DOHH2 (cell line): ENCODE measurements around the gene MYO1D.

ENCODE experiments used
- H3F3A ChIP-seq: fragments of 200-600 bp; sonication (generic), shearing (Covaris generic); 2 replicates; pipeline ENCODE4 v1.6.0; 2016; ENCODE audit warnings: antibody characterized with exemption, mild to moderate bottlenecking; ENCODE audit not compliant: control insufficient read depth, insufficient read depth
- H3K27ac ChIP-seq: fragments of 200-600 bp; sonication (generic); 2 replicates; pipeline ENCODE4 v1.5.1; 2014; ENCODE audit warnings: low read depth, mild to moderate bottlenecking, low read length, moderate library complexity
- H3K27me3 ChIP-seq: fragments of 200-600 bp; sonication (generic); 2 replicates; pipeline ENCODE4 v1.6.1; 2014; ENCODE audit warnings: mild to moderate bottlenecking, low read length, mixed read lengths; ENCODE audit not compliant: control insufficient read depth
- H3K36me3 ChIP-seq: fragments of 200-600 bp; sonication (generic); 2 replicates; pipeline ENCODE4 v1.6.1; 2014; ENCODE audit warnings: mild to moderate bottlenecking, low read length, moderate library complexity, mixed read lengths; ENCODE audit not compliant: control insufficient read depth
- H3K4me1 ChIP-seq: fragments of 200-600 bp; sonication (generic); 2 replicates; pipeline ENCODE4 v1.6.1; 2014; ENCODE audit warnings: mild to moderate bottlenecking, low read length, mixed read lengths; ENCODE audit not compliant: control insufficient read depth
- H3K4me2 ChIP-seq: fragments of 200-600 bp; sonication (generic); 2 replicates; pipeline ENCODE4 v1.6.0; 2014; ENCODE audit warnings: mild to moderate bottlenecking, low read length, moderate library complexity
- H3K4me3 ChIP-seq: fragments of 200-600 bp; sonication (generic); 2 replicates; pipeline ENCODE4 v1.5.1; 2014; ENCODE audit warnings: mild to moderate bottlenecking, low read length, mixed read lengths
- H3K79me2 ChIP-seq: fragments of 200-600 bp; sonication (generic); 2 replicates; pipeline ENCODE4 v1.6.1; 2014; ENCODE audit warnings: mild to moderate bottlenecking, low read length, mixed read lengths; ENCODE audit not compliant: control insufficient read depth
- H3K9me2 ChIP-seq: fragments of 200-600 bp; sonication (generic); replicated peaks from 2 replicates; pipeline ENCODE4 v1.6.1; 2014; ENCODE audit warnings: mild to moderate bottlenecking, low read length, mixed read lengths; ENCODE audit not compliant: control insufficient read depth
- H3K9me3 ChIP-seq: fragments of 200-600 bp; sonication (generic); 2 replicates; pipeline ENCODE4 v1.6.1; 2014; ENCODE audit warnings: antibody characterized with exemption, low read length, mixed read lengths; ENCODE audit not compliant: control insufficient read depth, insufficient read depth
- H4K20me1 ChIP-seq: fragments of 200-600 bp; sonication (generic); 2 replicates; pipeline ENCODE4 v1.6.0; 2014; ENCODE audit warnings: low read depth, mild to moderate bottlenecking, antibody characterized with exemption, low read length, moderate library complexity; ENCODE audit not compliant: control insufficient read depth, insufficient read depth
- CTCF ChIP-seq: fragments of 200-600 bp; sonication (generic); IDR thresholded peaks from one replicate; pipeline ENCODE4 v1.5.1; 2014; ENCODE audit warnings: antibody characterized with exemption, mild to moderate bottlenecking, low read depth, low read length; ENCODE audit not compliant: poor library complexity, severe bottlenecking
- EZH2phosphoT487 ChIP-seq: fragments of 200-600 bp; sonication (generic); IDR thresholded peaks from 2 replicates; pipeline ENCODE4 v1.6.1; 2017; ENCODE audit warnings: borderline replicate concordance, mild to moderate bottlenecking, antibody characterized with exemption, low read length, moderate library complexity, mixed read lengths

The MYO1D gene

DNA sequence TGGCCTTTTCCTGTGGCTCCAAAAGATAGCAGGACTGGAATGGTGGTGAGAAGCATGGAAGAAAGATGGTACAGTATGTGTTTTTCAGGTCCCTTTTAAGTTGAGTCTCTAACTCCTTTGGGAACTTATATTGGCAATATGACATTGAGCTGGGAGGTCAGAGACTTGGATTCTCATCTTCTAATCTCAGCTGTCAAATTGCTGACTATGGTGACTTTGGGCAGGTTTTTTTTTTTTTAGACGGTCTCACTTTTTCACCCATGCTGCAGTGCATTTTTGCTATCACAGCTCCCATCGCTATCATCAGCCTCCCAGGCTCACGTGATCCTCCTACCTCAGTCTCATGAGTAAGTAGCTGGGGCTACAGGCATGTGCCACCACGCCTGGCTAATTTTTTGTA, 405.3 kb downstream of the MYO1D start:
- Histone ChIP-seq H3K4me3 (no peak overlapping the region), H3K4me2 (no peak overlapping the region), H3K4me1 (no peaks in the 10 kb centered on the region), H4K20me1 (no peaks in the 10 kb centered on the region), H3K79me2 (peaks cover 5% of the 10 kb centered on the region), H3K27ac (no peak overlapping the region), H3F3A (no peaks in the 10 kb centered on the region), H3K36me3 (peaks cover 90% of the 10 kb centered on the region), H3K9me3 (no peaks in the 10 kb centered on the region), H3K9me2 (no peaks in the 10 kb centered on the region), H3K27me3 (no peaks in the 10 kb centered on the region)
- TF ChIP-seq CTCF (no peak), EZH2phosphoT487 (no peak)

GRCh38 chr17:32470405-32471167, 406.3 kb downstream of the MYO1D start:
- peaks cover 88% of the 10 kb centered on the region for H3K36me3 ChIP-seq
- H3F3A ChIP-seq, result no peaks in the 10 kb centered on the region
- H3K4me1 ChIP-seq, result no peaks in the 10 kb centered on the region
- H3K9me2 ChIP-seq, result no peaks in the 10 kb centered on the region
- H4K20me1 ChIP-seq, result no peaks in the 10 kb centered on the region
- no peak overlapping the region for H3K4me3 ChIP-seq
- no peak overlapping the region for H3K27ac ChIP-seq
- H3K9me3 ChIP-seq, result no peaks in the 10 kb centered on the region
- no peaks in the 10 kb centered on the region for H3K27me3 ChIP-seq
- H3K4me2 ChIP-seq, result no peak overlapping the region
- TF ChIP-seq EZH2phosphoT487 (no peak), CTCF (no peak)
- peaks cover 5% of the 10 kb centered on the region for H3K79me2 ChIP-seq

- Histone ChIP-seq H3K36me3 (peaks cover 84% of the 10 kb centered on the region), H3K4me1 (no peaks in the 10 kb centered on the region)
These were observed 409.0 kb downstream of the MYO1D start for GRCh38 chr17:32467949-32468348.

More at GRCh38 chr17:32467949-32468348, 409.0 kb downstream of the MYO1D start:
- no peak overlapping the region for H3K4me3 ChIP-seq
- no peak overlapping the region for H3K27ac ChIP-seq
- no peak for TF ChIP-seq EZH2phosphoT487
- TF ChIP-seq CTCF, result no peak
- no peaks in the 10 kb centered on the region for H3K9me3 ChIP-seq
- H3K79me2 ChIP-seq, result peaks cover 13% of the 10 kb centered on the region
- no peaks in the 10 kb centered on the region; the same call in 1 of the 2 replicates for H4K20me1 ChIP-seq
- H3K27me3 ChIP-seq, result no peaks in the 10 kb centered on the region
- no peaks in the 10 kb centered on the region for H3K9me2 ChIP-seq
- no peaks in the 10 kb centered on the region for H3F3A ChIP-seq
- no peak overlapping the region for H3K4me2 ChIP-seq
